EL (cell line): ENCODE measurements around the gene TMEM232.

Experiments
- DNase-seq: peaks from one replicate; pipeline ENCODE4 v3.0.0-alpha.2; 2016

The TMEM232 gene

DNA sequence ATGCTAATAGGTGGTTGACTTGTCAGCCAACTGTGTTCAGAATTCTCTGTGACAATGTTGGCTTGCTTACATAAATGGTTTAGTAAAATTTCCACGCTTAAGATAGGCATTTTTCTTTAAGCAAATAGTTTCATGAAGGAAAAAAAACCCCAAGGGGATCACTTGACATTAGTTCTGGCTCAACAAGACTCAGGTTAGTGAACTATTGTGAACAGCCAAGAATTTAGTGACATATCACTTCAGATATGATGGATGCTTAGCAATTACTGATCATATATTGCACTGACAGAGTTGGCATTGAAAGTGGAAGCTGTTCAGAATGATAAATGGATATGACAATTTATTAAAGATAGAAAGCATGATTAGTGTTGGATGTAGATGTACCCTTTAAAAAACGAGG is 218.5 kb downstream of the TMEM232 start:
- DNase-seq: no peak

DNA sequence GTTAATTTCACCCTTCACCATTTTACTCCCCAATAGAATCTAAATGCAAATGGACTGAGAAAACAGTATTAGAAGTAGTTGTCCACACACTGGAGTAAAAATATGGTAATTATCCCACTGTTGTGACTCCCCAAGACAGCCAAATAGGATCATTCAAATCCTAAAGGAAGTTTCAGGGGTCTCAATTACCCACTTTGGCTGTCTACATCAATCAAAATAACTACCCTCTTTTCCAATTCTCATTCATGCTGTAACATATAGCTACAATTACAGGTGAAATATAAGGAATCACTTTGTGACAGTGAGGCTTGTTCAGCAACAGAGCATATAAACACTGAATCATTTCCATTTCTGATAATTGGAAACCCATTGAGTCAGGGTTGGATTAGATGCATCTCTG is 220.1 kb downstream of the TMEM232 start:
- DNase-seq: no peak

DNA sequence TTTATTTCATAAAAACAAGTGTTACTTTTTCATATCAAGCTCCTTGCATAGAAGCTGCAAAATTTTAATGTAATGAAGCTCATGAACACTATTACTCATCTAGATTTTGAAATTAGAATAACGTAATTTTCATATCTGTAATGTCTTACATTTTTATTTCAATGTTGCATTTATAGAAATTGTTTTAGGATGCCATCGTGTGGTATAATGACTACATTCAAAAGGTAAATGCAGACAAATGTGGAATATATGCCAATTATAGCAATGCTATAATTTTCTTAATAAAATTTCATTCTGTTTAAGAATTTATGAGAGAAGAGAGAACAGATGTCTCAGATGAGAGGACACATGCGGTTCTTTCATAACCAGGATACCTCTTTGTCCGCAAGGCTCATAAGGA is 230.2 kb downstream of the TMEM232 start:
- no peak for DNase-seq

GRCh38 chr5:110492446-110492845 is 234.0 kb downstream of the TMEM232 start:
- no peak for DNase-seq

- DNase-seq: peak; percentile 75
Measured at GRCh38 chr5:110478895-110479294, 247.6 kb downstream of the TMEM232 start.

DNA sequence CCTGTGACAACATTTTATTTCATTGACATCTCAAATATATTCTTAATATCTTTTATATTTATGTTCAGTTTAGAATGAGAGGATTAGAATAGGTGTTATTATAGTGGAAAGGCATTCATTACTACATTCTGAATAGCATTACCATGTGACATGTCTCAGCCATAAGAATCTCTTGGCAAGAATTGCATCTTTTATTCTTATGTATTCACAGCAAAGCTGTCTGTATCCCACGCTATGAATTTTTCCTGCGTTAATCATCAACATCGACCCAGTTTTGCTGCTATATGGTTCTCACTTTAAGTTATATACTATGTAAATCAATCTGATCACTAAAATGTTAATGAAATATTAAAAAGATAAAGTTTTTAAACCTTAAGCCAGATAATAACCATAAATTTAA is 248.6 kb downstream of the TMEM232 start:
- peak; percentile 41 for DNase-seq

DNA sequence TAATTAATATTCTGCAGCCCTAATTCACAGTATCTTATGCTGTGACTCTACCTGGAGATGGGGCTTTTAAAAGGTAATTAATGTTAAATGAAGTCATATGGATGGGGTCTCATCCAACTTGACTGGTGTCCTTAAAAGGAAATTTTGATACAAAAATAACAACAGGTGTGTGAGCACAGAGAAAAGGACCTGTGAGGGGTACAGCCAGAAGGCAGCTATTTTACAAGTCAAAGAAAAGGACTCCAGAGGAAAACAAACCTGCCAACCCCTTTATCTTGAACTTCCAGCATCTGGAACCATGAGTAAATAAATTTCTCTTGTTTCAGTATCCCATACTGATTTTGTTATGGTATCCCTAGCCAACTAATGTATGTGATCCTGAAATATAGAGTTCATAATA is 250.3 kb downstream of the TMEM232 start:
- DNase-seq: no peak

DNA sequence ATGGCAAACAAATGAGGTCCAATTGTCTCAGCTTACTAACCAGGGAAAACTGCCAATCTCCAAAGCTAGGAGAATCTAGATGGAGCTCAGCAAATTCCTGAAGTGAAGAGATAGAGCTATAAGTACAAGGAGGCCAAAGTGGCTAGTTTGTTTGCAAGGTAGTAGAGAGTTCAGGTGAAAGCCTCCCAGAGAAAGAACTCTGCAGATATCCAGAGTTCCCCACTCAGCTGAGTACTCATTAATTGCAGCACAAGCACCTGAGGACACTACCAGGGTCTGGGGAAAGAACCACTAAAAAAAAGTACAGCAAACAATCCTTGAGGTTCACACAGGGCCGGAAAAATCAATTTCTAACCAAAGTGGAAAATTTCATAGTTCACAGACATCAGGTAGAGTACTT is 250.9 kb downstream of the TMEM232 start:
- no peak for DNase-seq

DNA sequence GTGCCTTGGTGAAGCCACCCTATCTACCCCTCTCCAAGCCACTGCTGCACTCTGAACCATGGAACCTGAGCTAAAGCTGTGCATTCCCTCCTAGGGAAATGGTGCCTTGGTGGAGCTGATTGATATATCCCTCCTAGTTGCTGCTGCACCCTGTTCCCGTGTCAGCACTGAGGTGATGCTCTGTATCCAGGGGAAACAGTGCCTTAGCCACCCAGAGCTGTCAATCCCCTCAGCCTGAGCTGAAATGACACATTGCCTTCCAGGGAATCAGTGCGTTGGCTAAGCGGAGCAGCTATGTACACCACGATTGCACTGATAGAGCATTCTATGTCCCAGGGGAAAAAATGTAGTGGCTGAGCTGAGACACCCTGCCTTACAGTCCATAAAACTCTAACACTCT is 257.0 kb downstream of the TMEM232 start:
- no peak for DNase-seq

DNA sequence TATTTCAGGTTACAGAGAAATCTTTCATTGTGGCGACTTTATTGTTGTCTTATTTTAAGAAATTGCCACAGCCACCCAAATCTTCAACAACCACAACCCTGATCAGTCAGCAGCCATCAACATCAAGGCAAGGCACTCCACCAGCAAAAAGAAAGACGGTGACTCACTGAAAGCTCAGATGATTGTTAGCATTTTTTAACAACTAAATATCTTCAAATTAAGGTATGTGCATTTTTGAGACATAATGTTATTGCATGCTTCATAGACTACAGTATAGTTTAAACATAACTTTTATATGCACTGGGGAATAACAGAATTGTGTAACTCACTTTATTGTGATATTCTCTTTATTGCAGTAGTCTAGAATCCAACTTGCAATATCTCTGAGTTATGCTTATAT is 263.4 kb downstream of the TMEM232 start:
- no peak for DNase-seq

DNA sequence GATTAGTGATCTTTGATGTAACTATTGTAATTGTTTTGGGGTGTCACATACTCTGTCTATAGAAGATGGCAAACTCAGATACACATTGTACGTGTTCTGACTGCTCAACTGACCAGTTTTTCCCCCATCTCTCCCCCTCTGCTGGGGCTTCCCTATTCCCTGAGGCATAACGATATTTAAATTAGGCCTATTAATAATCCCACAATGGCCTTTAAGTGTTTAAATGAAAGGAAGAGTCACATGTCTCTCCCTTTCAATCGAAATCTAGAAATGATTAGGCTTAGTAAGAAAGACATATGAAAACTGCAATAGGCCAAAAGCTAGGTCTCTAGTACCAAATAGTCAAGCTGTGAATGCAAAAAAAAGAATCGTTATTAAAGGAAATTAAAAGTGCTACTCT is 265.6 kb downstream of the TMEM232 start:
- no peak for DNase-seq

GRCh38 chr5:110458313-110458712 is 268.2 kb downstream of the TMEM232 start:
- DNase-seq: no peak

- DNase-seq: no peak
Measured at GRCh38 chr5:110442856-110443255, 283.6 kb downstream of the TMEM232 start.

DNA sequence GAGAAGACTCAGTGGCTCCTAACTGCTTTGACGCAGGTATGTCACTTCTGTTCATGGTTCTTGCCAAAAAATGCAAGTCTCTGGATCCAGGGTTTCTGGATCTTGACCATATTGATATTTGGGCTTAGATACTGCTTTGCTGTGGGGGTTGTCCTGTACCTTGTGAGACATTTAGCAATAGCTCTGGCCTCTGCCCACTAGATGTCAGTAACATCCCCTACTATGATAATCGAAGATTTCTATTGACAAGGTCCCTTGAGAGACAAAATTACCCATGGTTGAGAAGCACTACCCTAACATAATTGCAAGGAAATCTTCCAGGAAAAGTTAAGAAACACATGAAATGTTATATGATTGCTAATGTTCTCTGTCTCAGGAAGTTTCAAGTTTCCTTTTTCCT is 285.4 kb downstream of the TMEM232 start:
- DNase-seq: peak; percentile 35

- DNase-seq: no peak
Measured at GRCh38 chr5:110440058-110440457, 286.4 kb downstream of the TMEM232 start.

DNA sequence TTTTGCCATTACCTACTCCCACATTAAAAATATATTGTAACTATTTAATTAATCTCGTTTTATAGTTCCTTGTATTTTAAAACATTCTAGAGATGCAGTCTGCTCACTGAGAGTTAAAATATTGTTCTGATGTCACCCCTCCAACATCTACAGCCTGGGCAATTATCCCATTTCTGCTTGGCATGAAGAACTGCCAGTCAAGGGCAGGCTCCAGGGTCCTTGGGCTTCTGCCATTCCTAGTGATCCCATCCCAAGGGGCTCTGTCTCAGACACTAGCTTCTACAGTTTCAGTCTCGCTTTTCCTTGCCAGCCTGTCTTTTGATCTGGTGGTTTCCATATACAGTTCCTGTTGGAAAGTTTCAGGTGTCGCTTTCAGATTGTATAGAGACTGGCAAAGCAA is 287.2 kb downstream of the TMEM232 start:
- DNase-seq: no peak

DNA sequence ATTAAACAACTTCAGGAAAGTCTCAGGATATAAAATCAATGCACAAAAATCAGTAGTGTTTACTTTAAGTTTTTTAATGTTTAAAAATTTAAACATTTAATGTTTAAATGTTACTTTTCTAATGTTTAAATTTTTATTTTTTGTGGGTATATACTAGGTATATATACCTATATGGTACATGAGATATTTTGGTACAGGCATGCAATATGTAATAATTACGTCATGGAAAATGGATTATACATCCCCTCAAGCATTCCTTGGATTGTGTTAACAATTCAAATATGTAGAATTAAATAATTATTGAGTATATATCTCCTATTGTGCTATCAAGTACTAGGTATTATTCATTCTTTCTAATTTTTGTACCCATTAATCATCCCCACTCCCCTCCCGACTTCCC is 291.3 kb downstream of the TMEM232 start:
- no peak for DNase-seq

DNA sequence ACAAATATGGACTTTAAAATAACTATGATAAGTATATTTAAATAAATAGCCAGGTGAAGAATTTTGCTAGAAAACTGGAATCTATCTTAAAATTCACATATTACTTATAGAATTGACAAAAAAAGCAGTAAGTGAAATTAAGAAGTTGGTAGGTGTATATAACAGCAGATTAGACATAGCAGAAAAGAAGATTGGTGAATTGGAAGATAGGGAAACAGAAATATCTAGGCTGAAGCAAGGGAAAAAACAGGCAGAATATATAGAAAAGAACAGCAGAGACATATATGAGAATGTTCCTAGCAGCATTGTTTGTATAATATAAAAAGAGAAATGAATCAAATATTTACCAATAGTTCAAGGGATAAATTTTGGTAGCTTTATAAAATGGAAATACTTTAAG is 294.9 kb downstream of the TMEM232 start:
- no peak for DNase-seq

DNA sequence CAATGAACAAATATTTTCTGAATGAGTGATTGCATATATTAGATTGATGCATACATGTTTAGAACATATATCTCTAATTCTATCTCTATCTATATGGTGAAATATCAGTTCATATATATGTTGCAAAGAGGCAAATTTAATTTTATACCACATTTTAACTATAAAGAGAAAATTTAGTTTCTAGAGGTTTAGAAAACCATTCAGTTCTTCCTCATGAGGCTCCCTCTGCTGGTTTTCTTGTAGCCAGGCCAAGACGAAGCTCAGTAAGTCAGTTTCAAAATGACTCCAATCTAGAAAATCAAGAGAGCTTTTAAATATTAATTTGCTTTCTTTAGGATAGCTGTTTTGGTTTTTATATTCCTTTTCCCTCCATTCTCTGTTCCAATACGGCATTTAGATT is 312.1 kb downstream of the TMEM232 start:
- DNase-seq: peak; percentile 8

GRCh38 chr5:110413856-110414255 is 312.6 kb downstream of the TMEM232 start:
- peak; percentile 19 for DNase-seq

GRCh38 chr5:110409571-110409970 is 316.9 kb downstream of the TMEM232 start:
- no peak for DNase-seq

DNA sequence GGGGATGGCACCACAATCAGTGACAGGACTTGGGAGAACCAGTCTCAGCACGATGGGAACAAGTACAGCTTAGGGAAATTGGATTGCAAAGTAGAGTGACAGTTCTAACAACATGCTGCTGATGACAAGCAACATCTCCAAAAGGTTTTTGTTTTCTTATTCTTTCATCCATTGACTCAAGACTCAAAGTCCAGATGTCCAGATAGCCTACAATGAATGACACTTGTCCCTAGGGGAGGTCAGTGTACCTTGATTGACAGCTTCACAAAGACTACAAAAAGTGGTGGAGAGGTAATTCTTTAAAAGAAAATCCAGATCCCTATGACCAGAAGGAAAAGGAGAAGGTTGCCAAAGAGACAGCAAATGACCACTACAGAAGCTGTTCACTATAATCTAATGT is 323.9 kb downstream of the TMEM232 start:
- DNase-seq: no peak

DNA sequence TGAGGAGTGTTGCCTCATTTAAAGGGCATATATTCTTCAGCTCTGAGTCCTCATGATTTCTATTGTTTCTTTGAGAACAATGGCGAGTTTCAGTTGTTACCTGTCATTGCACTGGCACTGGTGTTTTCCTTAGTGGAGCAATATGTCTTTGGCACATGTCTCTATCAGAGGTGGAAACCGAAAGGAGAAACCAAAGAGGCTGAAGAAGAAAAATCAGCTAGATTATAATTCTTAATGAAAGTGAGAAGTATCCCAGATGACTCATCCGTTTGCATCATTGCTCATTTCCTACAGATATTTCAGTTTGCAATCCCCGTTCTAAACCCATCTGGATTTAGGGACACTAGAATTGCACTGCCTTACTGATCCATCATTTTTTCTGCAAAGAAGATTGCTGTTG is 324.6 kb downstream of the TMEM232 start:
- peak; percentile 10 for DNase-seq

DNA sequence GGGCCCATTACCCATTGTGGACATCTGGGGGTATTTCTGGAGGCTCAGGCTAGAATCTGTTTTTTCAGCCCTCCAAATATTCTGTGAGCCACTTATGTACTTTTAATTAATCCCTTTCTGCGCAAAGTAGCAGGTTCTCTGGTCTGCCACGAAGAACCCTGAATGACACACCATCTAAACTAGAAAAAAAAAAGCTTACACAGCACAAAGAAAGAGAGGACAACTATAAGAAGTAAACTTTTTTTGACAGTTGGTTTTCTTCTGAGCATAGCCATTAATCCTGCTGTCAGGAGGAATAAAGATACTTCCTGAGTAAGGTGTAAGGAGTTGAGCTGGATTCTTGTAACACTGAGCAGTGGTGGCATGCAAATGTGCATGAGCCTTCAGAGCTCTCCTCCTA is 327.5 kb downstream of the TMEM232 start:
- DNase-seq: no peak

GRCh38 chr5:110397281-110397680 is 329.2 kb downstream of the TMEM232 start:
- no peak for DNase-seq

DNA sequence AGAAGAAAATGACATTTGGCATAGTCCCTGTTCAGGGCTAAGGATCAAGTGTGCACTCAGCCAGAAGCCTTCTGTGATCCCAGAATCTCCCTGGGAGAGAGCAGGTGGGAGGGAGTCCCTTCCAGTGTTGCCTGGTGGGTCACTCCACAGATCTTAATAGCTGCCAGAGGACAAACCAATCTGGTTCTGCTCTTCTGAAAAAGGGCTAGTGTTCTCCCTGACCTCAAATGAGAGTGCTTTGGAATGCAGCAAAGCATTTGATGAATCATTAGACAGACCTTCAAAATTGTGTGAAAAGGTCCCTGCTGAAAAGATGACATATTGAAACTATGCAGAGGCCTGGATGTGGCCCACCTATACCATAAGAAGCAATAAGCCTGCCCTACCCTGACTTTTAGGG is 339.7 kb downstream of the TMEM232 start:
- DNase-seq: peak; percentile 80
